ENCODE measurements around the gene AFMID.

DNA sequence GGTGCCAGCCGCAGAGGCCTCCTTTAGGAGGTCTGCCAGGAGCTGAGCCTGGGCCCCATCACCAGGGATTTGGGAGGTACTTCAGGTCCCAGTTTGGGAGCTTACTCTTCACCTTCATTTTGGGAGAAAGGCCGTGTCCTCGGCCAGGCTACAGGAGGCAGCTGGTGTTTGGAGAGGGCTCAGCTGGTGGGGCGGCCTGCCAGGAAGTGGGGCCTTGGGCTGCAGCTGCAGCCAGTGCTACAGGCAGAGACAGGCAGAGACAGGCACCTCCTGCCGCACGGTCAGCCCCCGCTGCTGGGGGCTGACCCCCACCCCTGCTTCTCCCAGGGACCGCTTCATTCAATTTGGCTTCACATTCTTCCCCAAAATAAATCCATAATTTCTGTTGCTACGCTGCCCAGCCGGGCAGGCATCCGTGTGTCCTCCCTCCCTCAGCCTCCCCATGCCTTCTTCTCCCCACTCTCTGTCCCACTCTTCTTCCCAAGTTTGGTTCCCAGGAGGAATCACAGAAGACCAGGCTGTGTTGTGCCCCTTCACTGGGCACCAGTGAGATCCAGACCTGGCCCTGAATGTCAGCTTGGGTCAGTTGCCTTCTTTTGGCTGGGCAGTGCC, 50.3 kb downstream of the AFMID start:
- TF ChIP-seq EZH2 (IDR thresholded peaks at IDR 0.05; ENCODE audit: borderline replicate concordance, insufficient read depth, low read depth, low read length, poor library complexity, severe bottlenecking), result no peak
- TF ChIP-seq, protein P1, sequence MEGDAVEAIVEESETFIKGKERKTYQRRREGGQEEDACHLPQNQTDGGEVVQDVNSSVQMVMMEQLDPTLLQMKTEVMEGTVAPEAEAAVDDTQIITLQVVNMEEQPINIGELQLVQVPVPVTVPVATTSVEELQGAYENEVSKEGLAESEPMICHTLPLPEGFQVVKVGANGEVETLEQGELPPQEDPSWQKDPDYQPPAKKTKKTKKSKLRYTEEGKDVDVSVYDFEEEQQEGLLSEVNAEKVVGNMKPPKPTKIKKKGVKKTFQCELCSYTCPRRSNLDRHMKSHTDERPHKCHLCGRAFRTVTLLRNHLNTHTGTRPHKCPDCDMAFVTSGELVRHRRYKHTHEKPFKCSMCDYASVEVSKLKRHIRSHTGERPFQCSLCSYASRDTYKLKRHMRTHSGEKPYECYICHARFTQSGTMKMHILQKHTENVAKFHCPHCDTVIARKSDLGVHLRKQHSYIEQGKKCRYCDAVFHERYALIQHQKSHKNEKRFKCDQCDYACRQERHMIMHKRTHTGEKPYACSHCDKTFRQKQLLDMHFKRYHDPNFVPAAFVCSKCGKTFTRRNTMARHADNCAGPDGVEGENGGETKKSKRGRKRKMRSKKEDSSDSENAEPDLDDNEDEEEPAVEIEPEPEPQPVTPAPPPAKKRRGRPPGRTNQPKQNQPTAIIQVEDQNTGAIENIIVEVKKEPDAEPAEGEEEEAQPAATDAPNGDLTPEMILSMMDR (IDR thresholded peaks at IDR 0.05), result no peak
